COLO668 (cell line): ENCODE data around the gene TMEM131L.
"Not testable (repeated sequence)": the region's sequence is repeated elsewhere in the genome, so short reads cannot be mapped to it uniquely, and the experiment has no call there.

Experiments used
- DNase-seq: peaks from one replicate; lab custom pipeline; 2025; ENCODE audit not compliant: unreplicated experiment; lab: John Stamatoyannopoulos, UW

TMEM131L gene

GRCh38 chr4:153609070-153609469, 142.9 kb downstream of the TMEM131L start:
- not testable (repeated sequence) for DNase-seq

- no peak for DNase-seq
These were observed 144.6 kb downstream of the TMEM131L start for GRCh38 chr4:153610623-153611376.

GRCh38 chr4:153611679-153612078, 145.5 kb downstream of the TMEM131L start:
- DNase-seq: no peak

- no peak for DNase-seq
These were observed 146.7 kb downstream of the TMEM131L start for GRCh38 chr4:153612878-153613277.

- DNase-seq: no peak
These were observed 149.9 kb downstream of the TMEM131L start for GRCh38 chr4:153616006-153616555.

GRCh38 chr4:153618833-153619232, 152.7 kb downstream of the TMEM131L start:
- no peak for DNase-seq

- DNase-seq: no peak
These were observed 153.7 kb downstream of the TMEM131L start for GRCh38 chr4:153619811-153620210.

GRCh38 chr4:153620352-153620751, 154.2 kb downstream of the TMEM131L start:
- DNase-seq: no peak

- no peak for DNase-seq
These were observed 155.9 kb downstream of the TMEM131L start for GRCh38 chr4:153622093-153622492.

GRCh38 chr4:153622778-153623240, 156.6 kb downstream of the TMEM131L start:
- no peak for DNase-seq

- DNase-seq: no peak
These were observed 157.3 kb downstream of the TMEM131L start for GRCh38 chr4:153623491-153623890.

- no peak for DNase-seq
These were observed 162.7 kb downstream of the TMEM131L start for GRCh38 chr4:153628796-153629315.

- DNase-seq: no peak
These were observed 163.6 kb downstream of the TMEM131L start for GRCh38 chr4:153629776-153630175.

GRCh38 chr4:153634738-153635353, 168.7 kb downstream of the TMEM131L start:
- DNase-seq: no peak

GRCh38 chr4:153635846-153636245, 169.7 kb downstream of the TMEM131L start:
- DNase-seq: no peak

GRCh38 chr4:153637201-153637600, 171.0 kb downstream of the TMEM131L start:
- DNase-seq: no peak

- DNase-seq: no peak
These were observed 171.9 kb downstream of the TMEM131L start for GRCh38 chr4:153638011-153638410.

- no peak for DNase-seq
These were observed 172.8 kb downstream of the TMEM131L start for GRCh38 chr4:153638999-153639398.

- no peak for DNase-seq
These were observed 174.0 kb downstream of the TMEM131L start for GRCh38 chr4:153639833-153640802.

GRCh38 chr4:153641532-153641931, 175.4 kb downstream of the TMEM131L start:
- no peak for DNase-seq
